Kidney tubule cell (primary cell): ENCODE results near the gene NAA16.

Experiments used
- DNase-seq: peaks from one replicate; pipeline ENCODE4 v3.0.0-alpha.2; 2018; ENCODE audit warnings: low spot score

Gene NAA16

GRCh38 chr13:41304551-41304950 lies 6.5 kb upstream of the NAA16 start:
- DNase-seq, result no peak

- no peak for DNase-seq
These were observed 4.6 kb upstream of the NAA16 start for GRCh38 chr13:41306271-41307145.

GRCh38 chr13:41307884-41308640 lies 3.0 kb upstream of the NAA16 start:
- DNase-seq, result peak; percentile 73

GRCh38 chr13:41311406-41312175 lies 524 bp downstream of the NAA16 start:
- peak; percentile 42 for DNase-seq

- peak; percentile 39 for DNase-seq
These were observed 1.1 kb downstream of the NAA16 start for GRCh38 chr13:41312176-41312500.

- no peak for DNase-seq
These were observed 2.0 kb downstream of the NAA16 start for GRCh38 chr13:41313117-41313516.

GRCh38 chr13:41313659-41314197 lies 2.7 kb downstream of the NAA16 start:
- DNase-seq, result no peak

- DNase-seq, result peak; percentile 7
These were observed 4.5 kb downstream of the NAA16 start for GRCh38 chr13:41315443-41316047.

GRCh38 chr13:41317243-41317642 lies 6.2 kb downstream of the NAA16 start:
- no peak for DNase-seq

- DNase-seq, result no peak
These were observed 14.7 kb downstream of the NAA16 start for GRCh38 chr13:41325752-41326151.

- DNase-seq, result no peak
These were observed 15.6 kb downstream of the NAA16 start for GRCh38 chr13:41326661-41327060.

GRCh38 chr13:41327994-41328790 lies 17.1 kb downstream of the NAA16 start:
- no peak for DNase-seq

- DNase-seq, result no peak
These were observed 21.8 kb downstream of the NAA16 start for GRCh38 chr13:41332829-41333228.

- DNase-seq, result no peak
These were observed 23.7 kb downstream of the NAA16 start for GRCh38 chr13:41334810-41335209.

GRCh38 chr13:41344358-41344757 lies 33.3 kb downstream of the NAA16 start:
- DNase-seq, result no peak

GRCh38 chr13:41345165-41345913 lies 34.3 kb downstream of the NAA16 start:
- DNase-seq, result no peak

- DNase-seq, result no peak
These were observed 35.0 kb downstream of the NAA16 start for GRCh38 chr13:41345914-41346589.

- DNase-seq, result peak; percentile 70
These were observed 42.1 kb downstream of the NAA16 start for GRCh38 chr13:41352935-41353840.

GRCh38 chr13:41354416-41354815 lies 43.3 kb downstream of the NAA16 start:
- DNase-seq, result no peak
